Fibroblast of the aortic adventitia (primary cell): ENCODE results near the gene MAP3K9. TPM values are rescaled to one million over a fixed set of nuclear protein-coding genes. Genes with fewer than 3 reads are reported as not detected.

Experiments used
- DNase-seq: peaks from one replicate; pipeline ENCODE4 v3.0.0-alpha.2; 2010; ENCODE audit warnings: low read depth
- H3K4me3 ChIP-seq: 2 replicates; pipeline ENCODE4 v1.5.1; 2011; ENCODE audit warnings: low read depth, mild to moderate bottlenecking, control low read depth, low read length, moderate library complexity
- CTCF ChIP-seq: IDR thresholded peaks from 2 replicates; pipeline ENCODE4 v1.5.1; 2011; ENCODE audit warnings: mild to moderate bottlenecking, low read length, control low read depth, inconsistent platforms; ENCODE audit not compliant: insufficient read depth
- total RNA-seq: library from RNA; depleted of rRNA; stranded (reverse); fragments of >200 nt; gene quantifications from 2 replicates; pipeline ENCODE4 v1.2.3, GENCODE V29; 2012; ENCODE audit warnings: low replicate concordance

MAP3K9 gene
- total RNA-seq, 1 donor: under 0.01 TPM

GRCh38 chr14:70791971-70792370 lies 17.3 kb downstream of the MAP3K9 start:
- no peak for DNase-seq
- no peak overlapping the region for H3K4me3 ChIP-seq
- TF ChIP-seq CTCF: no peak

- TF ChIP-seq CTCF: no peak
- DNase-seq: no peak
- no peak overlapping the region for H3K4me3 ChIP-seq
Measured at GRCh38 chr14:70789961-70790360, 19.4 kb downstream of the MAP3K9 start.

GRCh38 chr14:70789361-70789760 lies 20.0 kb downstream of the MAP3K9 start:
- DNase-seq: peak; percentile 35
- TF ChIP-seq CTCF: no peak
- no peak overlapping the region for H3K4me3 ChIP-seq

GRCh38 chr14:70788898-70789297 lies 20.4 kb downstream of the MAP3K9 start:
- H3K4me3 ChIP-seq: no peak overlapping the region
- TF ChIP-seq CTCF: no peak
- no peak for DNase-seq

- DNase-seq: no peak
- TF ChIP-seq CTCF: no peak
- H3K4me3 ChIP-seq: no peak overlapping the region
Measured at GRCh38 chr14:70785556-70785955, 23.8 kb downstream of the MAP3K9 start.

GRCh38 chr14:70784886-70785285 lies 24.4 kb downstream of the MAP3K9 start:
- no peak for DNase-seq
- no peak overlapping the region for H3K4me3 ChIP-seq

More at GRCh38 chr14:70784886-70785285, 24.4 kb downstream of the MAP3K9 start:
- no peak for TF ChIP-seq CTCF
